Neural progenitor cell (in vitro differentiated cells): Measurements from ENCODE around the gene TPGS1. TPM values are rescaled to one million over a fixed set of nuclear protein-coding genes. Genes with fewer than 3 reads are reported as not detected.

Source experiments
- DNase-seq: peaks from one replicate; pipeline ENCODE4 v3.0.0-alpha.2; 2016; ENCODE audit warnings: low spot score
- H2AFZ ChIP-seq: fragments of 200-600 bp; sonication (generic); replicated peaks from 2 replicates; pipeline ENCODE4 v1.6.1; 2016; ENCODE audit warnings: antibody characterized with exemption
- H3F3A ChIP-seq: fragments of 200-600 bp; sonication (generic); 2 replicates; pipeline ENCODE4 v1.6.1; 2016; ENCODE audit warnings: antibody characterized with exemption, low read depth
- H3K27ac ChIP-seq: fragments of 200-600 bp; sonication (generic); 2 replicates; pipeline ENCODE4 v1.5.1; 2016; ENCODE audit warnings: mild to moderate bottlenecking
- H3K27me3 ChIP-seq: fragments of 200-600 bp; sonication (generic); 2 replicates; pipeline ENCODE4 v1.6.1; 2016; ENCODE audit warnings: mild to moderate bottlenecking, moderate library complexity
- H3K36me3 ChIP-seq: fragments of 200-600 bp; sonication (generic); 2 replicates; pipeline ENCODE4 v1.5.1; 2016
- H3K4me1 ChIP-seq: fragments of 200-600 bp; sonication (generic); 2 replicates; pipeline ENCODE4 v1.6.1; 2016; ENCODE audit warnings: mixed run types
- H3K4me2 ChIP-seq: fragments of 200-600 bp; sonication (generic); 2 replicates; pipeline ENCODE4 v1.6.1; 2016
- H3K4me3 ChIP-seq: fragments of 200-600 bp; sonication (generic); 2 replicates; pipeline ENCODE4 v1.5.1; 2016
- H3K79me2 ChIP-seq: fragments of 200-600 bp; sonication (generic); 2 replicates; pipeline ENCODE4 v1.6.1; 2016; ENCODE audit warnings: low read depth
- H3K9ac ChIP-seq: fragments of 200-600 bp; sonication (generic); 2 replicates; pipeline ENCODE4 v1.6.1; 2016
- H3K9me3 ChIP-seq: fragments of 200-600 bp; sonication (generic); 2 replicates; pipeline ENCODE4 v1.5.1; 2016; ENCODE audit warnings: low read depth
- H4K20me1 ChIP-seq: fragments of 200-600 bp; sonication (generic); 2 replicates; pipeline ENCODE4 v1.6.1; 2016; ENCODE audit warnings: low read depth
- H3K27ac Mint-ChIP-seq: 3 replicates; pipeline ENCODE4 v1.8.0; 2021; ENCODE audit warnings: mixed read lengths
- H3K27me3 Mint-ChIP-seq: 2 replicates; pipeline ENCODE4 v1.8.0; 2022; ENCODE audit warnings: low read depth, mild to moderate bottlenecking, inconsistent platforms, moderate library complexity, mixed read lengths; ENCODE audit not compliant: insufficient read depth
- H3K36me3 Mint-ChIP-seq: 3 replicates; pipeline ENCODE4 v1.8.0; 2021; ENCODE audit warnings: mixed read lengths
- H3K4me1 Mint-ChIP-seq: 3 replicates; pipeline ENCODE4 v1.8.0; 2021; ENCODE audit warnings: mixed read lengths
- H3K4me3 Mint-ChIP-seq: 3 replicates; pipeline ENCODE4 v1.8.0; 2021; ENCODE audit warnings: mild to moderate bottlenecking, moderate library complexity, mixed read lengths
- H3K9me3 Mint-ChIP-seq: 3 replicates; pipeline ENCODE4 v1.8.0; 2020; ENCODE audit warnings: mixed read lengths
- CTCF ChIP-seq: fragments of 200-600 bp; sonication (generic); IDR thresholded peaks from 2 replicates; pipeline ENCODE4 v1.5.1; 2017; ENCODE audit warnings: antibody characterized with exemption, mild to moderate bottlenecking
- EZH2 ChIP-seq: fragments of 200-600 bp; sonication (generic); IDR thresholded peaks from 2 replicates; pipeline ENCODE4 v1.6.1; 2017; ENCODE audit warnings: antibody characterized with exemption, mild to moderate bottlenecking, moderate library complexity
- EZH2phosphoT487 ChIP-seq: fragments of 200-600 bp; sonication (generic); IDR thresholded peaks from 2 replicates; pipeline ENCODE4 v1.6.1; 2017; ENCODE audit warnings: antibody characterized with exemption
- total RNA-seq: library from RNA; depleted of rRNA; stranded (reverse); fragments of >200 nt; gene quantifications from 2 replicates; pipeline ENCODE4 v1.2.3, GENCODE V29; 2015; ENCODE audit warnings: low replicate concordance

TPGS1 gene
- total RNA-seq, 1 donor from 2014 or later = 9.4 TPM

- Histone ChIP-seq H3K4me2 (no peak overlapping the region), H3K36me3 (no peaks in the 10 kb centered on the region), H3K4me3 (no peak overlapping the region), H3K79me2 (no peaks in the 10 kb centered on the region), H4K20me1 (no peaks in the 10 kb centered on the region), H3K9ac (no peak overlapping the region), H2AFZ (no peak overlapping the region), H3K4me1 (peaks cover 7% of the 10 kb centered on the region), H3K27ac (no peak overlapping the region), H3K9me3 (no peaks in the 10 kb centered on the region), H3F3A (peaks cover 13% of the 10 kb centered on the region), H3K27me3 (peaks cover 19% of the 10 kb centered on the region)
- no peak for TF ChIP-seq CTCF
- no peak for TF ChIP-seq EZH2
- no peak for TF ChIP-seq EZH2phosphoT487
- Mint-ChIP-seq H3K4me1 (peaks cover 16% of the 10 kb centered on the region), H3K27ac (no peak overlapping the region), H3K36me3 (peaks cover 6% of the 10 kb centered on the region), H3K27me3 (peaks cover 13% of the 10 kb centered on the region), H3K9me3 (no peaks in the 10 kb centered on the region), H3K4me3 (no peak overlapping the region)
- DNase-seq = no peak
Observed at GRCh38 chr19:555474-555808, 48.1 kb downstream of the TPGS1 start.

- Histone ChIP-seq H3K9ac (no peak overlapping the region), H3K79me2 (no peaks in the 10 kb centered on the region), H2AFZ (no peak overlapping the region), H3F3A (peaks cover 6% of the 10 kb centered on the region), H3K4me1 (peaks cover 5% of the 10 kb centered on the region), H3K27me3 (peaks cover 8% of the 10 kb centered on the region), H3K4me2 (no peak overlapping the region), H3K4me3 (no peak overlapping the region), H3K36me3 (no peaks in the 10 kb centered on the region), H3K9me3 (no peaks in the 10 kb centered on the region), H4K20me1 (no peaks in the 10 kb centered on the region), H3K27ac (no peak overlapping the region)
- Mint-ChIP-seq H3K4me3 (no peak overlapping the region), H3K9me3 (peaks cover 5% of the 10 kb centered on the region), H3K27me3 (peaks cover 11% of the 10 kb centered on the region), H3K27ac (no peak overlapping the region), H3K36me3 (peaks cover 10% of the 10 kb centered on the region), H3K4me1 (peaks cover 11% of the 10 kb centered on the region)
- TF ChIP-seq CTCF (no peak), EZH2phosphoT487 (no peak)
- no peak for DNase-seq
Observed at GRCh38 chr19:556611-557382, 49.5 kb downstream of the TPGS1 start.

- peaks cover 11% of the 10 kb centered on the region for H3K4me1 Mint-ChIP-seq
- Histone ChIP-seq H3F3A (no peaks in the 10 kb centered on the region), H3K79me2 (no peaks in the 10 kb centered on the region), H3K4me1 (peaks cover 5% of the 10 kb centered on the region), H4K20me1 (no peaks in the 10 kb centered on the region), H3K4me2 (no peak overlapping the region), H3K9me3 (no peaks in the 10 kb centered on the region), H3K27me3 (no peaks in the 10 kb centered on the region), H3K27ac (no peak overlapping the region), H3K9ac (no peak overlapping the region), H2AFZ (no peak overlapping the region), H3K4me3 (no peak overlapping the region), H3K36me3 (no peaks in the 10 kb centered on the region)
- no peak overlapping the region for H3K27ac Mint-ChIP-seq
- TF ChIP-seq CTCF (no peak), EZH2phosphoT487 (no peak), EZH2 (no peak)
- no peak overlapping the region for H3K4me3 Mint-ChIP-seq
- no peak for DNase-seq
- peaks cover 8% of the 10 kb centered on the region for H3K27me3 Mint-ChIP-seq
- H3K36me3 Mint-ChIP-seq = peaks cover 23% of the 10 kb centered on the region
- peaks cover 19% of the 10 kb centered on the region for H3K9me3 Mint-ChIP-seq
Observed at GRCh38 chr19:558770-559439, 51.6 kb downstream of the TPGS1 start.
